Gastrocnemius medialis (tissue), 4 donors: ENCODE measurements around the gene LSAMP.

Experiments
- CTCF ChIP-seq, 5 experiments: fragments of 450-650 bp in 3 of 5; fragments of 200-600 bp in 2 of 5; sonication (generic) in 2 of 5; IDR thresholded peaks in 4 of 5; conservative IDR thresholded peaks in 1 of 5; 1 replicate in 4 of 5; 2 replicates in 1 of 5; pipeline ENCODE4 v1.5.1; 2016 to 2019; ENCODE audit warnings: antibody characterized with exemption in 5 of 5, mild to moderate bottlenecking in 3 of 5, moderate library complexity in 3 of 5
- POLR2A ChIP-seq, 2 donors: fragments of 450-650 bp; IDR thresholded peaks; one replicate each; pipeline ENCODE4 v1.6.1; 2017; ENCODE audit warnings: antibody characterized with exemption in 2 of 2, mild to moderate bottlenecking in 2 of 2, moderate library complexity in 2 of 2

DNA sequence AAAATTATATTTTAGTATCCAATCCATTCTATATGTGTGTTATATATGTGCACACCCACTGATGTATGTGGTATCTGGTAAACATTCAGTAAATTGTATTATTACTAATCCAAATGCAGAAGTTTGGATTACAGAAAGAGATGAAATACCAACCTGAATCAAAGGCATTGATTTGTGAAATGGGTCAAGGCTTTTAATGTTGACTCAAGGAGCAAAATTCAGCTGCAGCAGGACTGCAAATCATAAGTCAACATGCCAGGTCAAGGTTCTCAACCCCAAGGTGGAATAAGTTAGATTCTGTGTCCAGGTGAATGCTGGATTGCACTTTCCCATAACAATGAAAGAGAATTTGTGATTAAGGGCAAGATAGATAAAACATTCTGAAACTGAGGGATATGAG is 631.3 kb downstream of the LSAMP start:
- no peak for TF ChIP-seq CTCF (IDR thresholded peaks at IDR 0.05 in 4 of 5, conservative IDR thresholded peaks at IDR 0.05 in 1 of 5)
- TF ChIP-seq POLR2A (IDR thresholded peaks at IDR 0.05), result no peak
